Neutrophil (primary cell): ENCODE results near the gene SPTBN1.

Source experiments
- H3K27ac ChIP-seq: fragments of 200-600 bp; sonication (generic); 2 replicates; pipeline ENCODE4 v1.5.1; 2016; ENCODE audit warnings: mild to moderate bottlenecking, moderate library complexity
- H3K27me3 ChIP-seq: fragments of 200-600 bp; sonication (generic); 2 replicates; pipeline ENCODE4 v1.6.0; 2016; ENCODE audit warnings: mild to moderate bottlenecking
- H3K36me3 ChIP-seq: fragments of 200-600 bp; sonication (generic); 2 replicates; pipeline ENCODE4 v1.5.1; 2017
- H3K4me1 ChIP-seq, 2 experiments: fragments of 200-600 bp in 1 of 2; sonication (generic) in 1 of 2; 1 replicate in 1 of 2; 2 replicates in 1 of 2; pipeline versions ENCODE4 v1.5.1 to v1.6.1; 2013 to 2016; ENCODE audit warnings: low read depth in 1 of 2, low read length in 1 of 2, mild to moderate bottlenecking in 1 of 2, moderate library complexity in 1 of 2; ENCODE audit not compliant: control insufficient read depth in 1 of 2, insufficient read depth in 1 of 2
- H3K4me3 ChIP-seq, 2 experiments: fragments of 200-600 bp in 1 of 2; sonication (generic) in 1 of 2; 1 replicate in 1 of 2; 2 replicates in 1 of 2; pipeline ENCODE4 v1.5.1; 2013 to 2016; ENCODE audit warnings: low read depth in 1 of 2, low read length in 1 of 2, mild to moderate bottlenecking in 1 of 2, moderate library complexity in 1 of 2
- H3K9me3 ChIP-seq: fragments of 200-600 bp; sonication (generic); 2 replicates; pipeline ENCODE4 v1.5.1; 2016
- CTCF ChIP-seq: fragments of 200-600 bp; sonication (generic); IDR thresholded peaks from 2 replicates; pipeline ENCODE4 v1.5.1; 2016; ENCODE audit warnings: antibody characterized with exemption

The SPTBN1 gene

DNA sequence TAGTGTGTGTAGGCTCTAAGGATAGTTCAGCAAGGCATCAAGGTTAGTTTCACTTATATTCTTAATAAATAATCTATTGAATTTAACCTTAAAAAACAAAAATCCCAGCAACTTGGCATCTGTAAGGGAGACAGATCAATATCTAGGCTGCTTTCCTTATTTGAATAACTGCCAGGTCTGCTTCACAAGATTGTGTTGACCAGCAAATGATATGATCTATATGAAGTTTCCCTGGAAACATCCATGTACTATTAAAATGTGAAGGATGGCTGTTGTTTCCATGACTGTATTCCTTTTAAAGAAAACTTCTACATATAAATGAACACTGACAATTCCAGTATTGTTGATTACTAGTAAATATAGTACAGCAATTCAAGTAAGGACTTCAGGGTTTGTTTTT lies 109.4 kb downstream of the SPTBN1 start:
- Histone ChIP-seq H3K27me3 (no peaks in the 10 kb centered on the region), H3K36me3 (no peaks in the 10 kb centered on the region), H3K9me3 (no peaks in the 10 kb centered on the region), H3K27ac (peak overlapping the region; percentile 5), H3K4me1 (peaks cover 70 to 73% of the 10 kb centered on the region in 2 experiments), H3K4me3 (no peak overlapping the region)
- no peak for TF ChIP-seq CTCF

DNA sequence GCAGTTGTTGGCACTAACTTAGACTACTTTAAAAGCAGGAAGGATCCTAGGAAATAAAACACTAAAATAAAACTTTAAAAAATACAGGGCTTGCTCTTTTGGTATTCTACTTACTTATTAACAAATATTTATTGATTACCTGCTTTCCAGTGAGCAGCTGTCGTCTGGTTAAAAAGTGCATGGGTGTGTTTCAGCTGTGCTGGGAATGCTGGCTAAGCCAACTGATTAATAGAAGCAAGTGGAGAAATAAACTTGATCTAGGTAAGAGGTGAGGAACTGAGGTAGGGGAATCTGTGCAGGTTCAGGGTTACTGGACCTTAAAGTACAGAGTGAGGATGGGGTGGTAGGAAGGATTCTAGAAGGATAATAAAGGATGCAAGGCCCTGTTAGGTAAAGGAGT lies 110.8 kb downstream of the SPTBN1 start:
- Histone ChIP-seq H3K4me3 (no peak overlapping the region), H3K4me1 (peaks cover 72 to 73% of the 10 kb centered on the region in 2 experiments), H3K36me3 (no peaks in the 10 kb centered on the region), H3K27ac (peak overlapping the region; percentile 26), H3K27me3 (no peaks in the 10 kb centered on the region), H3K9me3 (no peaks in the 10 kb centered on the region)
- TF ChIP-seq CTCF = no peak

- Histone ChIP-seq H3K36me3 (no peaks in the 10 kb centered on the region), H3K4me1 (peaks cover 76 to 78% of the 10 kb centered on the region in 2 experiments), H3K4me3 (no peak overlapping the region), H3K27ac (peak overlapping the region; percentile 81), H3K9me3 (no peaks in the 10 kb centered on the region), H3K27me3 (no peaks in the 10 kb centered on the region)
- no peak for TF ChIP-seq CTCF
Observed at GRCh38 chr2:54568876-54569321, 112.8 kb downstream of the SPTBN1 start.

DNA sequence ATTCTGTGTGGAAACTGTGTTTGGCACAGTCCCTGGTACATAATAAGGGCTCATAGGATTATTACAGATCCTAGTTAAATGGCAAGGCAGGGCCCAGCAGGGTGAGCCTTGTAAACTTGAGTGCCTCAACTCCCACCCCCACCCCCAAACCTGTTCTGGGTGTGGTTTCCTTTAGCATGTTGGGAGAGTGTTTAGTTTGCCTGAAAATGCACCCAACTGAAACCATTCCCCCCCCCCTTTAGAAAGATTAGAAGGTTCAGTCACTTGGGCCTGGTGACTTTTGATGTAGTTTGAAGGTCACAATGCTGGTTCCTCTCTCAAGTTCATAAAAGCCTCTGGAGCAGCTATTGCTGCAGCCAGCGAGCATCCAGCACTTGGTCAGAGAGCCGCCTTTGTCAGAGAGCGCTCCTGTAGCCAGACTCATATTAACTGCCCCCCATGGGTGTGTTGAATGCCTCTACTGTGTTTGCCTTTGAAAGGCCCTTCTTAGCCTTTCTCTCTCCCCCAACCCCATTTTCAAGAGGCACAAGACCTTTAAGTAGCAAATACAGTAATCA lies 113.7 kb downstream of the SPTBN1 start:
- Histone ChIP-seq H3K9me3 (no peaks in the 10 kb centered on the region), H3K27ac (peak overlapping the region; percentile 81), H3K4me1 (peaks cover 82 to 84% of the 10 kb centered on the region in 2 experiments), H3K27me3 (no peaks in the 10 kb centered on the region), H3K36me3 (no peaks in the 10 kb centered on the region), H3K4me3 (no peak overlapping the region)
- no peak for TF ChIP-seq CTCF

- Histone ChIP-seq H3K4me3 (peak overlapping the region in 1 of 2 experiments; percentile 25), H3K9me3 (no peaks in the 10 kb centered on the region), H3K27me3 (no peaks in the 10 kb centered on the region), H3K36me3 (no peaks in the 10 kb centered on the region), H3K4me1 (peaks cover 87 to 90% of the 10 kb centered on the region in 2 experiments), H3K27ac (peak overlapping the region; percentile 81)
- no peak for TF ChIP-seq CTCF
Observed at GRCh38 chr2:54570321-54570855, 114.3 kb downstream of the SPTBN1 start.
